HL-60 (cell line): ENCODE data around the gene RUNX2.

Source experiments
- DNase-seq, 2 experiments: peaks; one replicate each; pipeline ENCODE4 v3.0.0-alpha.2; 2010 to 2020; ENCODE audit warnings: low read depth in 1 of 2, low spot score in 1 of 2
- H3K27ac ChIP-seq: fragments of 250-450 bp; sonication (Bioruptor Pico); replicated peaks from 2 replicates; pipeline ENCODE4 v1.5.1; 2020; ENCODE audit warnings: mild to moderate bottlenecking, moderate library complexity
- H3K27me3 ChIP-seq: fragments of 250-450 bp; sonication (Bioruptor Pico); 2 replicates; pipeline ENCODE4 v1.5.1; 2021; ENCODE audit warnings: mild to moderate bottlenecking, moderate library complexity; ENCODE audit not compliant: insufficient read depth, poor library complexity, severe bottlenecking
- H3K4me3 ChIP-seq: replicated peaks from 2 replicates; pipeline ENCODE4 v1.5.1; 2011; ENCODE audit warnings: mild to moderate bottlenecking, control low read depth, low read length; ENCODE audit not compliant: insufficient read depth
- CTCF ChIP-seq: IDR thresholded peaks from one replicate; pipeline ENCODE4 v1.5.1; 2011; ENCODE audit warnings: low read length, control low read depth, inconsistent platforms; ENCODE audit not compliant: insufficient read depth
- GABPA ChIP-seq: IDR thresholded peaks from 2 replicates; pipeline ENCODE4 v1.6.1; 2012; ENCODE audit warnings: low read depth
- POLR2AphosphoS5 ChIP-seq: IDR thresholded peaks from 2 replicates; pipeline ENCODE4 v1.6.1; 2012; ENCODE audit warnings: low read depth
- REST ChIP-seq: IDR thresholded peaks from 2 replicates; pipeline ENCODE4 v1.6.1; 2012; ENCODE audit warnings: low read depth; ENCODE audit not compliant: insufficient replicate concordance
- SPI1 ChIP-seq: IDR thresholded peaks from 2 replicates; pipeline ENCODE4 v1.6.1; 2012; ENCODE audit warnings: low read depth, mild to moderate bottlenecking, borderline replicate concordance

Gene RUNX2

GRCh38 chr6:45367999-45368398 is 39.9 kb downstream of the RUNX2 start:
- Histone ChIP-seq H3K4me3 (no peak overlapping the region), H3K27ac (no peak overlapping the region), H3K27me3 (no peaks in the 10 kb centered on the region)
- TF ChIP-seq GABPA (no peak), POLR2AphosphoS5 (no peak), REST (no peak)
- no peak for DNase-seq

- TF ChIP-seq GABPA = no peak
- TF ChIP-seq CTCF = no peak
- DNase-seq = no peak
These were observed 41.7 kb downstream of the RUNX2 start for GRCh38 chr6:45369870-45370269.

GRCh38 chr6:45371924-45372573 is 43.9 kb downstream of the RUNX2 start:
- Histone ChIP-seq H3K27ac (no peak overlapping the region), H3K4me3 (no peak overlapping the region), H3K27me3 (no peaks in the 10 kb centered on the region)
- no peak for DNase-seq
- TF ChIP-seq GABPA (no peak), REST (no peak), SPI1 (no peak), CTCF (no peak), POLR2AphosphoS5 (no peak)

More at GRCh38 chr6:45369870-45370269, 41.7 kb downstream of the RUNX2 start:
- Histone ChIP-seq H3K27ac (no peak overlapping the region), H3K4me3 (no peak overlapping the region), H3K27me3 (no peaks in the 10 kb centered on the region)

- no peak for DNase-seq
- Histone ChIP-seq H3K27ac (no peak overlapping the region), H3K4me3 (no peak overlapping the region), H3K27me3 (no peaks in the 10 kb centered on the region)
- no peak for TF ChIP-seq SPI1
- no peak for TF ChIP-seq CTCF
- no peak for TF ChIP-seq POLR2AphosphoS5
- TF ChIP-seq REST = no peak
- no peak for TF ChIP-seq GABPA
These were observed 47.3 kb downstream of the RUNX2 start for GRCh38 chr6:45375449-45375848.
